Right ventricle myocardium superior (tissue), 1 donor: Measurements from ENCODE around the gene BANF2. TPM values are rescaled to one million over a fixed set of nuclear protein-coding genes. Genes with fewer than 3 reads are reported as not detected.
A peak's percentile ranks its signal among the peaks of the same experiment; 100 is the strongest.
"Not testable (repeated sequence)": the region's sequence is repeated elsewhere in the genome, so short reads cannot be mapped to it uniquely, and the experiment has no call there.

Experiments
- ATAC-seq: fragments of 200-7000 bp; cut with Tn5 transposase; one replicate; pipeline ENCODE4 v1.9.1; 2020; ENCODE audit warnings: mild to moderate bottlenecking; ENCODE audit not compliant: poor library complexity
- DNase-seq: peaks from one replicate; pipeline ENCODE4 v3.0.0-alpha.2; 2020
- intact Hi-C: fragments of 100-400 bp; cut with DNase I; formaldehyde crosslinking; loops from one replicate; pipeline ENCODE4 v1.11.2; 2022
- total RNA-seq: library from RNA; stranded (reverse); fragmentation: NEBNext Ultra II Directional; extraction: Animal tissue kit (Norgen Biotek cat#: 25700); gene quantifications from one replicate; pipeline ENCODE4 v1.2.1, GENCODE V29; 2021
- donor health status: DM: no; HTN: yes; CAD: no; lungs with severe emphysema.

Gene BANF2
- total RNA-seq, 1 donor from 2014 or later, result not detected

DNA sequence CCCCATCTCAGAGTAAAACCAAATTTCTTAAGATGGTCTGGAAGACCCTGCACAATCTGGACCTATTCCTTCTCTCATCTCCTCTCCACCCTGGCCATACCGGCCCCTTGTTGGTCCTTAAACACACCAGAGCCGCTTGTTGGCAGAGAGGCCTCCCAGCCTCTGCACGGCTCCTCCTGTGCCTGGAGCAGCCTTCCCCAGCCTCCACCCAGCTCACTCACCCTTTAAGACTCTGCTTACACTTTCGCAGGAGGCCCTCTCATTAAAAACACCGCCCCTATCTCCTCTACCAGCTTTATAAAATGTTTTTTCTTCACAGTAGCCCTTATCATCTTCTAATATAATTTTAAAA lies 49.8 kb downstream of the BANF2 start:
- ATAC-seq (no peak), DNase-seq (no peak)
- intact Hi-C loops, result no loop called here

DNA sequence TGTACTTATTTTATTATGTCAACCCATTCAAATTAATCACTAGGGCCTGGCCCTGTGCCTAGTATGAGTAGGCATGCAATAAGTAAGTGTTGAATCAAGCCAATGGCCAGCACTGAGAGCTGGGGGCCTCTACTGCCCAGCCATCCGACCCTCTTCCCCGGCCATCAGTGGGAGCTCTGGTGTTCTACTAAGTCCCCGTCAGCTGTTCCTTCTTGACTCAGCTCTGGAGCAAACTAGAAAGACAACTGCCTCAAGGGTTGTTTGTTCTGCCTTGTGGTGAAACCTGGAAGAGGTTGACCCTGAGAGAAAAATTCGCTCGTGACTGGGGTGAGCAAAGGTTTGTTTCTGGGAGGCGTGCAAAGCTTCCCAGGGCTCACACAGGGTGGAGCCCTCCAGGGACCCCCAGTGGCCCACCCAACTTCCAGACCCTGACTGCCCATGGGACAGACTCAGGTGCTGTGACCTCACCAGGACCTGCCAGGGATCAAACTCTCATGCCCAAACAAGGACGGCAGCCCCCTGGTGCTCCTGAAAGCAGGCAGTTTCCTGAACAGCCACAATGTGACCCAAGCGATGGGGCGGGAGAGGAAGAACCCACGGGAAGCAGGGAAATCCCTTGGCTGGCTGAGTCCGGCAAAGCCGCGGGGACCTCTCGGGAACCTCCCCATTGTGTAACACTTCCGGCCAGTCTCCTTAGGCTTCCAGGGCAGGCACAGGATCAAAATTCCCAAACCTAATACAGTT lies 50.4 kb downstream of the BANF2 start:
- peak; percentile 79 for DNase-seq
- peak; percentile 95 for ATAC-seq
- intact Hi-C loops, result no loop called here

DNA sequence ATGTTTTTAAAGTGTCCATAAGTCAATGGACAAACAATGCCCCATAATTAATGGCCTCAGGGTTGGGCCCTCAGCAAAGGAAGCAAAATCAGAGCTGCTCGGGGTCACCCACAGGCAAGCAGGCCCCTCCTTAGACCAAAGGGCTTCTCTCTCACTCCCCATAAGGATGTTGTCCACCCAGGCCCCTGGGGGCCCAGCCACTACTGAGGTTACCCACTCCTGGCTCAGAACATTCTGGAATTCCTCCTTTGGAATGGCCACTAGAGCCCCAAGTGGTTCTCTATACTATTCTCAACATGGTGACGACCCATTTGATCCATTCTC lies 50.9 kb downstream of the BANF2 start:
- intact Hi-C loops, result no loop called here

DNA sequence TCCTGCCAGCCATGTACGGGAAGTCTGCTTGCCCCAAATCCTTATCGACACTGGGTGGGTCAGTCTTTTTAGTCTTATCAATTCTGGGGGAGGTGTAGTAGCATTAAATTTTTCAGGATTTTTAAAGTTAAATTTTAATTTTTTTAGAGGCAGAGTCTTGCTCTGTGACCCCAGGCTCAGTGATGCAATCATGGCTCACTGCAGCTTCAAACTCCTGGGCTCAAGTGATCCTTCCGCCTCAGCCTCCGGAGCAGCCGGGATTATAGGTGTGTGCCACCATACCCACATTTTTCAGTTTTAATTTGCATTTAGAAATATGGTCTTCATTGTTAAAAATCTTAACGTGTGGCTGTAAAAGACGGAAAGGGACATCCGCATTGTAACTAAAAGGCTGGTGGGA lies 51.9 kb downstream of the BANF2 start:
- ATAC-seq, result no peak

More for the DNA sequence above, 50.9 kb downstream of the BANF2 start:
- ATAC-seq (no peak), DNase-seq (no peak)

DNA sequence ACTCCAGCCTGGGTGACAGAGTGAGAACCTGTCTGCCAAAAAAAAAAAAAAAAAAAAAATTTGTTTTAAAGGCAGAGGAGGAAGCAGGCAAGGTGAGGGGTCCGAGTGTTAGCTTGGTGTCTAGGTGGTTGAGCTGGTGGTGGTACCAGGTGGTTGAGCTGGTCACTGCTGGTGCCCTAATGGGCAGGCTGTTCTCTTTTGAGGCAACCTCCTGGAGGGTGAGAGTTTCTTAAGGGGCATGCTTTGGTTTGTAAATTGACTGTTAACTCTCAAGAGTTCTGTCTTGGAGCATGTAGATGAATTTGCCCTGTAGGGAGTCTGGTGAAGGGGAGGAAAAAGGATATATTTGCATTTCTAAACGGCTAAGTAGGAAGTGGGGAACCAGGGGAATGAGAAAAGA lies 52.7 kb downstream of the BANF2 start:
- DNase-seq, result no peak
- no peak for ATAC-seq
- intact Hi-C loops, result no loop called here

More for the DNA sequence above, 51.9 kb downstream of the BANF2 start:
- intact Hi-C loops, result no loop called here
- DNase-seq, result no peak

DNA sequence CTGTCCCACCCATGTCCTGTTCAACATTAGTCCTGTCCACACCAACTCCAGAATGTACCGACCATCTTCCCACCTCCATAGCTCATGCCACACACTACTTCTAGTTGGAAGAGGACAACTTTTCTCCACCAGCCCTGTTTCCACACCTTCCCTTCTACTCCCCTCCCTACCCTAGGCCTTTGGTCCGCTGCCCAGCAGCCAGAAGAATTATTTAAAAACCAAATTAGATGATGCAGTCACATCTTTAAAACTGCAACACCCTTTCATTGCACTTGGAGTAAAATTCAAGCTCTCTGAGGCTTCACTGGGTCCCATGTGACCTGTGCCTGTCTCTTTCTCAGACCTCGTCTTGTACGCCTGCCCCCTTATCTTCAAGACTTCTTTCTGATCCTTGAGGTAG lies 53.8 kb downstream of the BANF2 start:
- intact Hi-C loops, result no loop called here
- ATAC-seq (no peak), DNase-seq (no peak)

DNA sequence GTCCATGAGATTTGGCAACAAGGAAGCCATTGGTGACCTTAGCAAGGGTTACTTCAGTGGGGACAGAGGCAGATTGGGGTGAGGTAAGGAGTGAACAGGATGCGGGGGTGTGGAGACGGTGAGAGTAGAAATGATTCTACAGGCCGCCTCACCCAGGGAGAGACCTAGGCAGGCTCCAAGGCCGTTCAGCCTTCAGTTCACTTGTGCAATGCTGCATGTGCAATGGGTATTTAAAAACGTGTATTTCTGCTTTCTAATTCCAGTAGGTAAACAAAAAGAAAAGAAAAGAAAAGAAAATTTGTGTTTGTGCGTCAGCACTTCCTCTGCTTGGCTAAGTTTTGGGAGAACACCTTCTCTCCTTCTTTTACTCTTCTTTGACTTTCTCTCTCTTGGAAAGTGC lies 56.8 kb downstream of the BANF2 start:
- intact Hi-C loops, result no loop called here

DNA sequence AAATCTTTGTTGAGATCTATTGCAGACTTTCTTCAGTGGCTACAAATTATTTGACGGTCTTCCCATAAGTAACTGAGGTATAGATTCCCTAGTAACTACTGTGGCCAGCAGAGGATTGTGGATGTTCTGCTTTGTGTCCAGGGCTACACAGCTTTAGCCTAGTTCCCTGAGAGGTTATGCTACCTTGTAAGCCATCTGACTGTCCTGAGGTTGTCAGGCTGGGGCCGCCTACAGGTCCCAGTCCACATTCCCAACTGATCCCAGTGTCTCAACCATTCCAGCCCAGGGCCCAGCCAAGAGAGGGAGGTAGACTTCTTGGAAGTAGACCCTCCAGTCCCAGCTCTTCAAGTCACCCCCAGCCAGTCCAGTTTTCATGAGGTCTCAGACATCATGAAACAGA lies 57.7 kb downstream of the BANF2 start:
- ATAC-seq (no peak), DNase-seq (no peak)
- intact Hi-C loops, result no loop called here

More for the DNA sequence above, 56.8 kb downstream of the BANF2 start:
- no peak for ATAC-seq
- no peak for DNase-seq

DNA sequence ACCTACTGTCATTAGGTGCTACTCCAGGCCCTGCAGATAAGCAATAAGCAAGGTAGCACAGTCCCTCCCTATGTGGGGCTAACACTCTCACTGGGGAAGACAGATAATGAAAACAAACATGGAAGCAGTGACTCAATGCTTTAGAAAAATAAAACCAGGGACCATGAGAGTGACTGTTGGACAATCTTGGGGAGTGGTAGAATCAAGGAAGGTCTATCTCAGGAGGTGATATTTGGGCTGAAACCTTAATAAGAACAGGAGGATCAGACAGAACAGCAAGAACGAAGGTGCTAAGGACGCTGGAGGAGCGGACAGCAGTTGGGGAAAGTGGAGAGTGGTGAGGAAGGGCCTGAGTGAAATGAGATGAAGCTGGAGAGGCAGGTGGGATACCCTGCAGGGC lies 58.2 kb downstream of the BANF2 start:
- DNase-seq (no peak), ATAC-seq (no peak)
- intact Hi-C loops, result no loop called here

DNA sequence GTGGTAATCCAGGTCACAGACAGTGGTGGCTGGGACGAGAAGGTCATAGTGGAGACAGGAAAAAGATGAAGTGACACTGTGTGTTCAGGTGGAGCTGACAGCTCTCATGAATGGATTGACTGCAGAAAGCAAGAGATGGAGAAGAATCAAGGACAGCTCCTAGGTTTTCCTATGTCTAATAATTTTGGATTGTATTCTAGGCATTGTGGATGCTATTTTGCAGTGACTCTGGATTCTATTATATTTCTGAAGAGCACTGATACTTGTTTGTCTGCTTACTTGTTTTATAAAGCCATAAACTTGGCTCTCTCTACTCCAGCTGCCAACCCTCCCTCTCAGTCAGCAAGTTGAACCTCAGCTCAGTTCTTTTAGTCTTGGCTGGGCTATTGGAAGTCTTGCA lies 58.7 kb downstream of the BANF2 start:
- DNase-seq, result no peak
- no peak for ATAC-seq
- intact Hi-C loops, result no loop called here

DNA sequence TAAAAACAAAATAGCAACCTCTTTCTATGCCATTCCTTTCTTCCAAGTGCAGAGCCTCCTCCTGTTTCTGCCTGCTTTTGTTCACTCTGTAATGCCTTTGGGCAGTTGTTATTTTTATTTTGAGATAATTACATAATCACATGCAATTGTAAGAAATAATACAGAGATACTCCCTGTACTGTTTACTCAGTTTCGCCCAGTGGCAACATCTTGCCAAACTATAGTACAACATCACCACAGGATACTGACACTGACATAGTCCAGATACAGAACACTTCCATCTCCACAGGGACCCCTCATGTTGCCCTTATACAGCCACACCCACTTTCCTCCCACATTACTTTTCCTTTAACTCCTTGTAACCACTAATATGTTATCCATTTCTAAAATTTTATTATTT lies 59.7 kb downstream of the BANF2 start:
- intact Hi-C loops, result no loop called here
- peak; percentile 78 for ATAC-seq
- DNase-seq, result no peak

DNA sequence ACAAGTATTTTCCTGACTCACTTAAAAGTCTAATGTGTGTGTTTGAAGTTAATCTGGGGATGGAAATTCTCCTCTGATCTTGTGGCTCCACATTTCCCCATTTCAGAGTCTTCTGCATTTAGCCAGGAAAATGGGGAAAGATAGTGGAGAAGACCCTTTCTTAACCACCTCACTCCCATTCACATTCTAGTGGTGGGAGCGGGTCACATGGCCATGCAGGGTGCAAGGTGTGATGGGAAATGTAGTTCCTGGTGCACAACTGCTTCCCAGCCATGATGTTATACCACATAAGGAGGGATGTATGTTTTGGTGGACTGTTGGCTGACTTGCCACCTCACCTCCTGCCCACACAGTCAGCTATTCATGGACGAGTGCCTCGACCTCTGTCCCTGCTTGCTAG lies 61.8 kb downstream of the BANF2 start:
- ATAC-seq (no peak), DNase-seq (no peak)
- intact Hi-C loops, result no loop called here

DNA sequence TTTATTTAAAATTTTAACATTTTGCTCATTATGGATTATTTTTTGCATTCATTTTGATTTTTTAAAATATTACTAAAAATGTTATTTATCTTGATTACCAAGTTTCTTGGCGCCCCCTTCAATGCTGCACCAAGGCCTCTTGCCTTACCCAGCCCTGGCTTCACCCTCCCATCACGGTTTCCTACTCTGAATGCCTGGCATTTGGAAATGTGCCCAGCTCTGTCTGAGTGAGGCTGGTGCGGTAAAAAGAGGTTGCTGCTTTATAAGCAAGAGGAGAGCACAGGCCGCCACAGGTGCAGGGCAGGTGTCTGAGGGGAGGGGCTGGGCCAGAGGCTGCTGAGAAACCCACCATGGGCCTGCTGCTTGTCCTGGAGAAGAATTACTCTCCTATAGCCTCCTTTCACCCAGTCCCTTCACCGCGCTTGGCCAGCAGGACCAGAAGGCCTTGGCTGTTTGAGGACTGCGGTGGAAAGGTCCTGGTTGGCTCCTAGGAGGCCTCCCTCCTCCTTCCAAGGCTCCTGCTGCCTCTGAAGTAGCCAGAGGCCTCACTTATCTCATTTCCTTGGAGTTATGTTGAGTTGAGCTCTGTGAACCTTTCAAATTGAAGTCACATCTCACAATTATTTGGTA lies 62.6 kb downstream of the BANF2 start:
- ATAC-seq (peak; percentile 60), DNase-seq (no peak)
- intact Hi-C loops, result no loop called here

DNA sequence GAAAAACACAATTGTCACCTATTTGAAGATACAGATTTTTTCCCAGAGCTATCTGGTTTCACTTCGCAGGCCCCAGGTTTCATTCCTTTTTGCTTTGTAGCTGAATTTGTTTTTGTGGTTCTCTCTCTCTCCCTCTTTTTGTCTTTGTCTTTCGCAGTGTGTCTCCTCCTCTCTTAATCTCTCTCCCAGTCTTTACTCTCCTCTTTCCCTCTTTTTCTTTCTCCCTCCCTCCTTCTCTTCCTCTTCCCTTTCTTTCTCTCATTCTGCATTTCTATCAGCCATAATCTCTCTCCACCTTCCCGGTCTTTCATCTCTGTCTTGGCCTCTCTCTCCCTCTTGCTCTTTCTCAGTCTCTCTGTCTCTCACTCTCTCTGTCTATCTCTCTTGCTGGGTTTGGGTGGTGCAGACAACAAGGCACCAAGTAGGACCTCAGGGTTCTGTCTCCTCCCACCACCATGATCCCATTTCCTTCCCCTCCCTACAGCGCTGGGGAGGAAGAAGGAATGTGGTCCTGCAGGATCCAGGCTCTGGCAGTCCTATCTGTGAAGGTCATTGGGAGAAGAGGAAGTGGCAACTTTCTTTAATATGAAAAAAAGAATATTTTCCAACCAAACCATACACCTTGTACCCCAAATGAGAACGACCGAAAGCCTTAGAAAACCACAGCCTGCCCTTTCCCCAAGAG lies 63.2 kb downstream of the BANF2 start:
- no peak for DNase-seq
- no peak for ATAC-seq
- intact Hi-C loops, result no loop called here

DNA sequence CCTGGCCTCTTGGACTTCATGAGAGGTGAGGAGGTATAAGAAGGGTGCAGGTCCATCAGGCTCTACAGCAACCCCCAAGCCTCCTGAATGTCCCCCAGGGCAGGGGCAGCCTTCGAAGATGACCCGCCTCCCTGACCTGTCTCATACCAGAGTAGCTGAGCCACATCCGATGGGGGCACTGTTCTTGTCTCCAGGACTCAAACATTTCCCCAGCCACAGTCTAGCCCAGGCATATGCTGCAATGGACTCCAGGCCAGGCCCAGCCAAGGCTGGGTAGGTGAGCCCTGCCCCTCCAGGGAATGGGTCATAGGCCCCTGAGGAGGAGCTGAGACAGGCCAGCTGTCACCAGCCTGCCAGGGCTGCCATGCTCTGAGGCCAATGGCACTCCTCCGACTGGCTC lies 65.3 kb downstream of the BANF2 start:
- intact Hi-C loops, result no loop called here
- DNase-seq, result no peak
- no peak for ATAC-seq

DNA sequence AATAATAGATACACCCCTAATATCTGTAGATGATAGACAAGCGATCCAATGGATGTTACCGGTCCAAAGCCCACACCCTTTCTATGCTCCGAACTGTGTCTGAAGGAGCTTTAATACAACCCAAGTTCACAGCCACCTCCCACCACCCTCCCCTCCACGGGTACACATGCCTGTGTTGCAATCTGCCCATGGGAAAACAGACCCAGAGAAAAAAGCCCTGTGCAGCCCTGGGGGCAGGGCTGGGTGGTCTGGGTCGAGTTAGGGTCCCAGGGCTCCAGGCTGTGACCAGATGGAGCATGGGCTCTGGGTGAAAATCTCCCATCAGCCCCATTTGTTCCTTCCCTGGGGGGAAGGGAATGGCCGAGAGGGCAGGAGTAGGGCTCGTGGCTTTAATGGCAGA lies 65.8 kb downstream of the BANF2 start:
- no peak for ATAC-seq
- intact Hi-C loops, result no loop called here
- DNase-seq, result no peak

DNA sequence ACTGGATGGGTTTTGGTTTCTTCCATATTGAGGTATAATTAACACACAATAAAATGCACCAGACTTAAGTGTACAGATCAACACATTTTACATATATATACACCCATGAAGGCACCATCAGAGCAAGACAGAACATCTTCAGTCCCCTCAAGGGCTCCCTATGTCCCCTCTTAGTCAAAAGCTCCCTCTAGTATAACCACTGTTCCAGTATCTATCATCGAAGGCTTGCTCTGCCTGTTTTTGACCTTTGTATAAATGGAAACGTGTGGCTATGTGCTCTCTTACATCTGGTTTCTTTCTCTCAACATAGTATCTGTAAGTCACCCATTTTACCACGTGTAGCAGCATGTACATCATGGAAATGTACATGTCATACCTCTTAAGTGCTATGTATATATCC lies 66.5 kb downstream of the BANF2 start:
- intact Hi-C loops, result no loop called here
- ATAC-seq (no peak), DNase-seq (no peak)

DNA sequence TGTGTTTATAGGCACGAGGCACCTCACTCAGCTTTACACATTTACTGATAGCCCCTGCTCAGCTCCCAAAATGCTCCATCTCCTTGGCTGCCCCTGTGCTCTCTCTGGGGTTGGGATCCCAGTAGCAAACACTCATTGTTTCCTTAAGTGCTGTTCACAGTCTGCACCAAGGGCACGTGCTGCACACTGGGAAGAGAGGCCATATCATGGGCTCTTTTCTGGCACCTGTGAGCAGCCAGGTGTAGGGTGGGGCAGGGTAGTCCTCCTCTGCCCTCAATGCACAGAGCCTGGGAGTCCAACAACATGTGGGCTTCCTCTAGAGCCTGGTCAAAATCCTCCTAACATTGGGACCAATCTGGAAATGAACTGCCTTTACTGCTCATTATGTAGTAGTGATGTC lies 67.9 kb downstream of the BANF2 start:
- intact Hi-C loops, result no loop called here
- ATAC-seq (no peak), DNase-seq (no peak)

DNA sequence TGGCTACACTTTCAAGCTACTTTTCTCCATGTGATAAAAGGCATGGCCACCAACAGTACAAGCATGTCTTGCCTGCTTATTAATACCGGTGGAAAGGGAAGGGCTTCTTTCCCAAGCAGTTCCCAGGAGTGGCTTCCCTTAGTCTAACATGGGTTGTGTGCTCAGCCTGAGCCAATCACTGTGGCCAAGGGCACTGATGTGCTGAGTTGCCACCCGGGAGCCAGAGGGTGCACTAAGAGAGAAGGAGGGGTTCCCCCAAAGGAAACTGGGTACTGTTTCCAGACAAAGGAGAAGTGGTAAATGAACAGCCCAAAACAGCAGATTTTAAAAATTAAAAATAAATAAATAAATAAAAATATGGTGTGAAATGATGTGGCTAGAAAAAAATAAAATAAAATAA lies 68.5 kb downstream of the BANF2 start:
- DNase-seq, result no peak
- ATAC-seq, result no peak
- intact Hi-C loops, result no loop called here

DNA sequence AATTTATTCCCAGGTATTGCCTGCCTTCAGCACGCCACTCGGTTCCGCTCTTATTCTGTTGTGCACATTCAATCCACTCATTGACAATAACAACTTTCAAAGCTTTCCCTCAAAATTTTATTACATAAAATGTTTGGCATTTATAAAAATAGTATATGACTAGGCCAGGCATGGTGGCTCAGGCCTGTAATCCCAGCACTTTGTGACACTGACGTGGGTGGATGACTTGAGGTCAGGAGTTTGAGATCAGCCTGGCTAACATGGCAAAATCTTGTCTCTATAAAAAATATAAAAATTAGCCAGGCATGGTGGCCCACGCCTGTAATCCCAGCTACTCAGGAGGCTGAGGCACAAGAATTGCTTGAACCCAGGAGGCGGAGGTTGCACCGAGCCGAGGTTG lies 70.0 kb downstream of the BANF2 start:
- ATAC-seq, intact Hi-C loops, DNase-seq: not testable (repeated sequence)
